WTC11 (cell line): ENCODE data around the gene MCM5. TPM values are rescaled to one million over a fixed set of nuclear protein-coding genes. Genes with fewer than 3 reads are reported as not detected.

Experiments used
- ATAC-seq: fragments of 200-7000 bp; cut with Tn5 transposase; 2 replicates; pipeline ENCODE4 v1.10.0; 2021; ENCODE audit warnings: mild to moderate bottlenecking, moderate library complexity
- CTCF ChIA-PET: fragments of 300-600 bp; sonication (Branson Sonifier 250); formaldehyde crosslinking; loops from one replicate; lab custom pipeline; 2021; ENCODE audit warnings: antibody characterized with exemption; lab: Charles Lee
- POLR2A ChIA-PET: fragments of 350-600 bp; sonication (Branson Sonifier 250); formaldehyde crosslinking; loops from one replicate; lab custom pipeline; 2021; ENCODE audit warnings: antibody characterized with exemption; lab: Charles Lee
- DNase-seq: peaks from one replicate; pipeline ENCODE4 v3.0.0; 2021; ENCODE audit warnings: low spot score
- H3K27ac Mint-ChIP-seq: 2 replicates; pipeline ENCODE4 v1.8.0; 2021; ENCODE audit warnings: mixed read lengths
- H3K27me3 Mint-ChIP-seq: 2 replicates; pipeline ENCODE4 v1.8.0; 2021; ENCODE audit warnings: low read depth, mild to moderate bottlenecking, moderate library complexity, mixed read lengths
- H3K36me3 Mint-ChIP-seq: 2 replicates; pipeline ENCODE4 v1.8.0; 2021; ENCODE audit warnings: mixed read lengths
- H3K4me1 Mint-ChIP-seq: 2 replicates; pipeline ENCODE4 v1.8.0; 2022; ENCODE audit warnings: mixed read lengths
- H3K4me3 Mint-ChIP-seq: 2 replicates; pipeline ENCODE4 v1.8.0; 2021; ENCODE audit warnings: mild to moderate bottlenecking, moderate library complexity, mixed read lengths
- H3K9me3 Mint-ChIP-seq: 2 replicates; pipeline ENCODE4 v1.8.0; 2021; ENCODE audit warnings: mixed read lengths
- CBFB ChIP-seq: sonication (generic); formaldehyde crosslinking; IDR thresholded peaks from 2 replicates; pipeline ENCODE4 v1.8.1; 2022; ENCODE audit warnings: mild to moderate bottlenecking, low read depth, missing genetic modification reagents
- CDX4 ChIP-seq: fragments of 250-450 bp; sonication (Bioruptor Pico); IDR thresholded peaks from 2 replicates; pipeline ENCODE4 v1.9.0; 2021; ENCODE audit warnings: moderate library complexity, mild to moderate bottlenecking, inconsistent platforms, borderline replicate concordance
- CREM ChIP-seq: sonication (generic); formaldehyde crosslinking; IDR thresholded peaks from 2 replicates; pipeline ENCODE4 v1.8.1; 2022; ENCODE audit warnings: mild to moderate bottlenecking, missing genetic modification reagents, moderate library complexity
- E2F1 ChIP-seq: sonication (generic); formaldehyde crosslinking; IDR thresholded peaks from 2 replicates; pipeline ENCODE4 v1.8.0; 2022; ENCODE audit warnings: mild to moderate bottlenecking, missing genetic modification reagents
- ESRRA ChIP-seq: sonication (generic); formaldehyde crosslinking; IDR thresholded peaks from 2 replicates; pipeline ENCODE4 v1.8.1; 2022; ENCODE audit warnings: mild to moderate bottlenecking, missing genetic modification reagents, borderline replicate concordance
- ETV6 ChIP-seq: sonication (generic); formaldehyde crosslinking; IDR thresholded peaks from 2 replicates; pipeline ENCODE4 v1.8.1; 2022; ENCODE audit warnings: mild to moderate bottlenecking, missing genetic modification reagents
- GRHL2 ChIP-seq: fragments of 250-450 bp; sonication (Bioruptor Pico); IDR thresholded peaks from 2 replicates; pipeline ENCODE4 v1.8.0; 2022; ENCODE audit warnings: mild to moderate bottlenecking, moderate library complexity; ENCODE audit not compliant: insufficient replicate concordance, severe bottlenecking
- MLX ChIP-seq: sonication (generic); formaldehyde crosslinking; IDR thresholded peaks from 2 replicates; pipeline ENCODE4 v1.8.1; 2023; ENCODE audit warnings: mild to moderate bottlenecking, missing genetic modification reagents, moderate library complexity
- MXD4 ChIP-seq: fragments of 250-450 bp; sonication (Bioruptor Pico); IDR thresholded peaks from 2 replicates; pipeline ENCODE4 v1.8.0; 2021; ENCODE audit warnings: mild to moderate bottlenecking, moderate library complexity, borderline replicate concordance
- MYBL2 ChIP-seq: sonication (generic); formaldehyde crosslinking; IDR thresholded peaks from 2 replicates; pipeline ENCODE4 v1.8.1; 2023; ENCODE audit warnings: mild to moderate bottlenecking, moderate library complexity, missing genetic modification reagents
- NFE2L1 ChIP-seq: sonication (generic); formaldehyde crosslinking; IDR thresholded peaks from 2 replicates; pipeline ENCODE4 v1.8.1; 2023; ENCODE audit warnings: missing genetic modification reagents
- NFYB ChIP-seq: sonication (generic); formaldehyde crosslinking; conservative IDR thresholded peaks from 2 replicates; pipeline ENCODE4 v1.8.0; 2022; ENCODE audit warnings: low read depth, missing genetic modification reagents
- NR2C2 ChIP-seq: sonication (generic); formaldehyde crosslinking; IDR thresholded peaks from 2 replicates; pipeline ENCODE4 v1.8.0; 2022; ENCODE audit warnings: mild to moderate bottlenecking, missing genetic modification reagents
- NR3C1 ChIP-seq: sonication (generic); formaldehyde crosslinking; conservative IDR thresholded peaks from 2 replicates; pipeline ENCODE4 v1.8.1; 2023; ENCODE audit warnings: low read depth, mild to moderate bottlenecking, missing genetic modification reagents
- SOX15 ChIP-seq: fragments of 250-450 bp; sonication (Bioruptor Pico); IDR thresholded peaks from 2 replicates; pipeline ENCODE4 v1.9.0; 2021; ENCODE audit warnings: mild to moderate bottlenecking
- ZNF121 ChIP-seq: sonication (generic); formaldehyde crosslinking; IDR thresholded peaks from 2 replicates; pipeline ENCODE4 v1.8.0; 2023; ENCODE audit warnings: missing genetic modification reagents
- ZNF317 ChIP-seq: sonication (generic); formaldehyde crosslinking; IDR thresholded peaks from 2 replicates; pipeline ENCODE4 v1.8.1; 2023; ENCODE audit warnings: low read depth, mild to moderate bottlenecking, moderate library complexity, missing genetic modification reagents, borderline replicate concordance
- ZNF416 ChIP-seq: fragments of 250-450 bp; sonication (Bioruptor Pico); IDR thresholded peaks from 2 replicates; pipeline ENCODE4 v1.9.0; 2021; ENCODE audit warnings: mild to moderate bottlenecking, inconsistent platforms
- total RNA-seq: library from RNA; stranded (reverse); gene quantifications from 3 replicates; pipeline ENCODE4 v1.2.3, GENCODE V29; 2021
- TF ChIP-seq, protein P1 (sequence below): sonication (generic); formaldehyde crosslinking; IDR thresholded peaks from 2 replicates; pipeline ENCODE4 v1.8.1; 2023; ENCODE audit warnings: mild to moderate bottlenecking, missing genetic modification reagents
- TF ChIP-seq, protein P2 (sequence below): sonication (generic); formaldehyde crosslinking; IDR thresholded peaks from 2 replicates; pipeline ENCODE4 v1.8.1; 2022; ENCODE audit warnings: mild to moderate bottlenecking, missing genetic modification reagents, moderate library complexity, borderline replicate concordance
- TF ChIP-seq, protein P3 (sequence below): sonication (generic); formaldehyde crosslinking; conservative IDR thresholded peaks from 2 replicates; pipeline ENCODE4 v1.8.1; 2023; ENCODE audit warnings: mild to moderate bottlenecking, low read depth, missing genetic modification reagents, moderate library complexity
- TF ChIP-seq, protein P4 (sequence below): sonication (generic); formaldehyde crosslinking; IDR thresholded peaks from 2 replicates; pipeline ENCODE4 v1.8.0; 2022; ENCODE audit warnings: mild to moderate bottlenecking, missing genetic modification reagents
- TF ChIP-seq, protein P5 (sequence below): sonication (generic); formaldehyde crosslinking; IDR thresholded peaks from 2 replicates; pipeline ENCODE4 v1.8.1; 2023; ENCODE audit warnings: mild to moderate bottlenecking, missing genetic modification reagents, moderate library complexity

MCM5 gene
- total RNA-seq, 1 experiment from 2014 or later, result 261 TPM

GRCh38 chr22:35384527-35384926, 15.4 kb upstream of the MCM5 start:
- no peaks in the 10 kb centered on the region for H3K9me3 Mint-ChIP-seq
- no peak for TF ChIP-seq MXD4 (CRISPR knock-in tag)
- no peak for TF ChIP-seq CREM (CRISPR knock-in tag)
- no peak for TF ChIP-seq GRHL2 (CRISPR knock-in tag)
- TF ChIP-seq MLX (CRISPR knock-in tag), result no peak
- TF ChIP-seq, all 79 proteins: peak for 0
- no peaks in the 10 kb centered on the region for H3K27me3 Mint-ChIP-seq
- ChIA-PET CTCF (interaction anchor here (0.7 to 1.1 kb wide), 2 partner anchors 9 to 37 kb away, joined by 3 read pairs; no protein-coding TSS in a partner anchor), POLR2A (interaction anchor here (0.6 kb wide), 1 partner anchor 9 kb away, joined by 4 read pairs; no protein-coding TSS in a partner anchor)
- ATAC-seq (no peak), DNase-seq (no peak)
- no peaks in the 10 kb centered on the region; the same call in 1 of the 2 replicates for H3K36me3 Mint-ChIP-seq
- H3K4me3 Mint-ChIP-seq, result no peak overlapping the region
- H3K27ac Mint-ChIP-seq, result peak overlapping the region; percentile 41; the same call in 1 of the 2 replicates
- H3K4me1 Mint-ChIP-seq, result peaks cover 23% of the 10 kb centered on the region

DNA sequence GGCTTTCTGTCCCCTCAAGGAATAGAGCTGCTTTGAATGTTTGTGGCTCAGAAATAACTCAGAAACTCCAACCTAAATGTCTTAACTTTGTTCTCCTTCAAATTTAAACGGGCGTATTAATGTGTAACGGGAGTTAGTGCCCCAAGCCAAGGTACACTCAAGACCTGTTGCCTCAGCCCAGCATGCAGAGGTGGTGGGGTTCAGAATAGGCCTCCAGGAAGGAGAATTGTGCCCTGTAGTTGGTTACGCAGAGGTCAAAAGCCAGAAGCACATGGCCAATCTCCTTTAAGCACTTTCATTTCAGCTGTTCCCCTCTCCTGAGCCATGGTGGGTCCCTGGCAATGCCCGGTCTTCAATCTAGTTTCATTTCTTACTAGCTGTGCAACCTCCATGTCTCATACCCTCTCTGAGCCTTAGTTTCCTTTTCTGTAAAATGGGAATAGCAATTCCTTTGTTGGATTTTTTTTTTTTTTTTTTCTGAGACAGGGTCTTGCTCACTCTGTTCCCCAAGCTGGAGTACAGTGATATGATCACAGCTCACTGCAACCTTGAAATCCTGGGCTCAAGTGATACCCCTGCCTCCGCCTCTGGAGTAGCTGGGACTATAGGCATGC, 14.9 kb upstream of the MCM5 start:
- peaks cover 17% of the 10 kb centered on the region for H3K4me1 Mint-ChIP-seq
- no peak for DNase-seq
- POLR2A ChIA-PET, result interaction anchor here (0.6 to 0.7 kb wide), 2 partner anchors 9 kb away, joined by 4 to 6 read pairs; no protein-coding TSS in a partner anchor
- no peak overlapping the region for H3K4me3 Mint-ChIP-seq
- TF ChIP-seq ESRRA (CRISPR knock-in tag), result no peak
- TF ChIP-seq, protein P1, sequence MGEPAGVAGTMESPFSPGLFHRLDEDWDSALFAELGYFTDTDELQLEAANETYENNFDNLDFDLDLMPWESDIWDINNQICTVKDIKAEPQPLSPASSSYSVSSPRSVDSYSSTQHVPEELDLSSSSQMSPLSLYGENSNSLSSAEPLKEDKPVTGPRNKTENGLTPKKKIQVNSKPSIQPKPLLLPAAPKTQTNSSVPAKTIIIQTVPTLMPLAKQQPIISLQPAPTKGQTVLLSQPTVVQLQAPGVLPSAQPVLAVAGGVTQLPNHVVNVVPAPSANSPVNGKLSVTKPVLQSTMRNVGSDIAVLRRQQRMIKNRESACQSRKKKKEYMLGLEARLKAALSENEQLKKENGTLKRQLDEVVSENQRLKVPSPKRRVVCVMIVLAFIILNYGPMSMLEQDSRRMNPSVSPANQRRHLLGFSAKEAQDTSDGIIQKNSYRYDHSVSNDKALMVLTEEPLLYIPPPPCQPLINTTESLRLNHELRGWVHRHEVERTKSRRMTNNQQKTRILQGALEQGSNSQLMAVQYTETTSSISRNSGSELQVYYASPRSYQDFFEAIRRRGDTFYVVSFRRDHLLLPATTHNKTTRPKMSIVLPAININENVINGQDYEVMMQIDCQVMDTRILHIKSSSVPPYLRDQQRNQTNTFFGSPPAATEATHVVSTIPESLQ, result no peak
- no peak for TF ChIP-seq ZNF317 (CRISPR knock-in tag)
- TF ChIP-seq ETV6 (CRISPR knock-in tag), result no peak
- TF ChIP-seq, protein P2, sequence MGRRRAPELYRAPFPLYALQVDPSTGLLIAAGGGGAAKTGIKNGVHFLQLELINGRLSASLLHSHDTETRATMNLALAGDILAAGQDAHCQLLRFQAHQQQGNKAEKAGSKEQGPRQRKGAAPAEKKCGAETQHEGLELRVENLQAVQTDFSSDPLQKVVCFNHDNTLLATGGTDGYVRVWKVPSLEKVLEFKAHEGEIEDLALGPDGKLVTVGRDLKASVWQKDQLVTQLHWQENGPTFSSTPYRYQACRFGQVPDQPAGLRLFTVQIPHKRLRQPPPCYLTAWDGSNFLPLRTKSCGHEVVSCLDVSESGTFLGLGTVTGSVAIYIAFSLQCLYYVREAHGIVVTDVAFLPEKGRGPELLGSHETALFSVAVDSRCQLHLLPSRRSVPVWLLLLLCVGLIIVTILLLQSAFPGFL, result no peak
- TF ChIP-seq E2F1 (CRISPR knock-in tag), result no peak
- TF ChIP-seq ZNF121 (CRISPR knock-in tag), result no peak
- no peak for TF ChIP-seq GRHL2 (CRISPR knock-in tag)
- no peak for TF ChIP-seq SOX15 (CRISPR knock-in tag)
- TF ChIP-seq MYBL2, result no peak
- TF ChIP-seq ZNF416, result no peak
- TF ChIP-seq, protein P3, sequence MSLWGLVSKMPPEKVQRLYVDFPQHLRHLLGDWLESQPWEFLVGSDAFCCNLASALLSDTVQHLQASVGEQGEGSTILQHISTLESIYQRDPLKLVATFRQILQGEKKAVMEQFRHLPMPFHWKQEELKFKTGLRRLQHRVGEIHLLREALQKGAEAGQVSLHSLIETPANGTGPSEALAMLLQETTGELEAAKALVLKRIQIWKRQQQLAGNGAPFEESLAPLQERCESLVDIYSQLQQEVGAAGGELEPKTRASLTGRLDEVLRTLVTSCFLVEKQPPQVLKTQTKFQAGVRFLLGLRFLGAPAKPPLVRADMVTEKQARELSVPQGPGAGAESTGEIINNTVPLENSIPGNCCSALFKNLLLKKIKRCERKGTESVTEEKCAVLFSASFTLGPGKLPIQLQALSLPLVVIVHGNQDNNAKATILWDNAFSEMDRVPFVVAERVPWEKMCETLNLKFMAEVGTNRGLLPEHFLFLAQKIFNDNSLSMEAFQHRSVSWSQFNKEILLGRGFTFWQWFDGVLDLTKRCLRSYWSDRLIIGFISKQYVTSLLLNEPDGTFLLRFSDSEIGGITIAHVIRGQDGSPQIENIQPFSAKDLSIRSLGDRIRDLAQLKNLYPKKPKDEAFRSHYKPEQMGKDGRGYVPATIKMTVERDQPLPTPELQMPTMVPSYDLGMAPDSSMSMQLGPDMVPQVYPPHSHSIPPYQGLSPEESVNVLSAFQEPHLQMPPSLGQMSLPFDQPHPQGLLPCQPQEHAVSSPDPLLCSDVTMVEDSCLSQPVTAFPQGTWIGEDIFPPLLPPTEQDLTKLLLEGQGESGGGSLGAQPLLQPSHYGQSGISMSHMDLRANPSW (CRISPR knock-in tag), result no peak
- no peak for TF ChIP-seq CBFB (CRISPR knock-in tag)
- TF ChIP-seq NFYB (CRISPR knock-in tag), result no peak
- no peak for TF ChIP-seq NR2C2
- TF ChIP-seq, protein P4, sequence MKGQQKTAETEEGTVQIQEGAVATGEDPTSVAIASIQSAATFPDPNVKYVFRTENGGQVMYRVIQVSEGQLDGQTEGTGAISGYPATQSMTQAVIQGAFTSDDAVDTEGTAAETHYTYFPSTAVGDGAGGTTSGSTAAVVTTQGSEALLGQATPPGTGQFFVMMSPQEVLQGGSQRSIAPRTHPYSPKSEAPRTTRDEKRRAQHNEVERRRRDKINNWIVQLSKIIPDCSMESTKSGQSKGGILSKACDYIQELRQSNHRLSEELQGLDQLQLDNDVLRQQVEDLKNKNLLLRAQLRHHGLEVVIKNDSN, result no peak
- no peak for TF ChIP-seq NR3C1 (CRISPR knock-in tag)
- no peak for TF ChIP-seq CDX4
- TF ChIP-seq, protein P5, sequence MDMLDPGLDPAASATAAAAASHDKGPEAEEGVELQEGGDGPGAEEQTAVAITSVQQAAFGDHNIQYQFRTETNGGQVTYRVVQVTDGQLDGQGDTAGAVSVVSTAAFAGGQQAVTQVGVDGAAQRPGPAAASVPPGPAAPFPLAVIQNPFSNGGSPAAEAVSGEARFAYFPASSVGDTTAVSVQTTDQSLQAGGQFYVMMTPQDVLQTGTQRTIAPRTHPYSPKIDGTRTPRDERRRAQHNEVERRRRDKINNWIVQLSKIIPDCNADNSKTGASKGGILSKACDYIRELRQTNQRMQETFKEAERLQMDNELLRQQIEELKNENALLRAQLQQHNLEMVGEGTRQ, result no peak
- no peak for TF ChIP-seq NFE2L1 (CRISPR knock-in tag)
- TF ChIP-seq, all 79 proteins: peak for 0
- CTCF ChIA-PET, result interaction anchor here (0.7 to 1.1 kb wide), 2 partner anchors 9 to 36 kb away, joined by 3 read pairs; no protein-coding TSS in a partner anchor
- ATAC-seq, result no peak
- H3K27me3 Mint-ChIP-seq, result no peaks in the 10 kb centered on the region
- H3K27ac Mint-ChIP-seq, result no peak overlapping the region
- peaks cover 5% of the 10 kb centered on the region; the same call in 1 of the 2 replicates for H3K36me3 Mint-ChIP-seq
- no peaks in the 10 kb centered on the region for H3K9me3 Mint-ChIP-seq
